IgD-negative memory B cell (primary cell): ENCODE results near the gene AGAP3. TPM values are rescaled to one million over a fixed set of nuclear protein-coding genes. Genes with fewer than 3 reads are reported as not detected.

Experiments used
- H3K27ac Mint-ChIP-seq, 3 donors: one replicate each; pipeline ENCODE4 v1.8.0; 2020 to 2022; ENCODE audit warnings: mild to moderate bottlenecking in 3 of 3, mixed read lengths in 3 of 3, moderate library complexity in 1 of 3
- H3K27me3 Mint-ChIP-seq: one replicate; pipeline ENCODE4 v1.8.0; 2021; ENCODE audit warnings: mixed read lengths
- H3K36me3 Mint-ChIP-seq: one replicate; pipeline ENCODE4 v1.8.0; 2020; ENCODE audit warnings: mild to moderate bottlenecking, mixed read lengths
- H3K4me1 Mint-ChIP-seq, 3 donors: one replicate each; pipeline ENCODE4 v1.8.0; 2020 to 2022; ENCODE audit warnings: mixed read lengths in 3 of 3, mild to moderate bottlenecking in 1 of 3
- H3K4me3 Mint-ChIP-seq, 4 donors: one replicate each; pipeline ENCODE4 v1.8.0; 2020 to 2022; ENCODE audit warnings: mild to moderate bottlenecking in 4 of 4, mixed read lengths in 4 of 4, moderate library complexity in 3 of 4
- H3K9me3 Mint-ChIP-seq, 3 donors: one replicate each; pipeline ENCODE4 v1.8.0; 2020 to 2021; ENCODE audit warnings: mixed read lengths in 3 of 3, mild to moderate bottlenecking in 1 of 3
- polyA plus RNA-seq: library from polyadenylated mRNA; unstranded; fragments of 300-500 nt; fragmentation: Illumina TruSeq; gene quantifications from one replicate; pipeline ENCODE4 v1.2.3, GENCODE V29; 2021

The AGAP3 gene
- polyA plus RNA-seq, 1 donor from 2014 or later, result 3.5 TPM

DNA sequence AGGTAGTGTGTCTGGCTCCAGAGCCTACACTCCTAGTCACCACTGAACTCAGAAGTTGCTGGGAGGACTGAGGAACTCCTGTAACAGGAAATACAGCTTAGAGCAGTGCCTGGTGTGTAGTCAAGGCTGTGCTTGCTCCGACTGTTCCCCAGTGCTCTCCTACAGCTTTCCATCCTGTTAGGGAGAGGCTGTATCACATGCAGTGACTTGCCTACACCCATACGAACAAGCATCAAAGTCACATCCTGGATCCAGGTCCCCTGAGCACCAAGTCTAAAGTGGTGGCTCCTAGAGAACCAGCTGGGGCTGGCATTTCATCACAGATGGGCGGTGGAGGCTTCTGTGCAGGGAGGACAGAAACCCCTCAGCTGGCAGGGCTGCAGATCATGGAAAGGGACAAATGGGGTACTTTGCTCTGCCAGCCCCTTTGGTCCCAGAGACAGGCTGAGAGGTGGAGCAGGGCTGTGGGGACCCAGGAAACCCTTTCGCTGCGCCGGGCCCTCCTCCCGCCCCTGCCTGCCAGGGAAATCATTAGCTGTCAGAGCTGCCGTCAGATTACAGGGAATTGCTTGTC lies 93.1 kb downstream of the AGAP3 start:
- no peaks in the 10 kb centered on the region for H3K4me1 Mint-ChIP-seq
- H3K9me3 Mint-ChIP-seq, result no peaks in the 10 kb centered on the region
- H3K27me3 Mint-ChIP-seq, result peaks cover 22% of the 10 kb centered on the region
- no peak overlapping the region for H3K4me3 Mint-ChIP-seq
- no peaks in the 10 kb centered on the region for H3K36me3 Mint-ChIP-seq
- no peak overlapping the region for H3K27ac Mint-ChIP-seq

DNA sequence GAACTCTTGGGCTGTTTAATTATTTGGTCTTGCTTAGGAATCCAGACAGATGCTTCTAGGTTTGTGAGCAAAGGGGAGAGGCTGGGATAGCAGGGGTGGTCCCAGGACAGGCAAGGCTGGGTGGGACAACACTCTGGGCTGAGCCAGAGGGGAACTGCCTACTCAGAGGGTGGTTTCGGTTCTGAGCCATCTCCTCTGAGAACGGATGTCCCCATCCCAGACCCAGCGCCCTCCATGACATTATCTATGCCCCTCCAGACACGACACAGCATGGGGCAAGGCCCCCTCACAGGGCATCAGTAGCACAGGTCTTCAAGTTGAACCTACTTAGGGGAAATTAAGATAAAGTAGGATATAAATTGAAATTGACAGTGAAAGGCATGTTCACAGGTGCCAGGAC lies 93.7 kb downstream of the AGAP3 start:
- Mint-ChIP-seq H3K27ac (no peak overlapping the region), H3K9me3 (no peaks in the 10 kb centered on the region), H3K4me3 (no peak overlapping the region), H3K27me3 (peaks cover 22% of the 10 kb centered on the region), H3K4me1 (no peaks in the 10 kb centered on the region), H3K36me3 (no peaks in the 10 kb centered on the region)

DNA sequence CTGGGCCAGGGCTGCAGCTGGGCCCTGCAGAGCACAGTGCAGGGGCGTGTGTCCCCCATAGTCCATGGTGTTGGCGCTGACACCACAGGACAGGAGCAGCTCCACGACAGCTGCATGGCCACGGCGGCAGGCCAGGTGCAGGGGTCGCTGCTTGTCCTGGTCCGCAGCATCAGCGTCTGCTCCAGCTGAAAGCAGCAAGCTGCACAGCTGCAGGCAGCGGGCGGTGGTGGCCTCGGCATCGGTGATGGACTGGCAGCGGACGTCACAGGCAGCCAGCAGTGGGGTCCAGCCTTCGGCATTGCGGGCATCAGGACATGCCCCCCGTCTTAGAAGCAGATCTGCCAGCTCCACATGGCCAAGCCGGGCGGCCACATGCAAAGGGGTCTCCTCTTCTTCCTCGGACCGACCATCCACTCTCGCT lies 94.7 kb downstream of the AGAP3 start:
- Mint-ChIP-seq H3K36me3 (no peaks in the 10 kb centered on the region), H3K4me1 (no peaks in the 10 kb centered on the region), H3K27ac (no peak overlapping the region), H3K27me3 (peaks cover 22% of the 10 kb centered on the region), H3K4me3 (no peak overlapping the region), H3K9me3 (no peaks in the 10 kb centered on the region)

DNA sequence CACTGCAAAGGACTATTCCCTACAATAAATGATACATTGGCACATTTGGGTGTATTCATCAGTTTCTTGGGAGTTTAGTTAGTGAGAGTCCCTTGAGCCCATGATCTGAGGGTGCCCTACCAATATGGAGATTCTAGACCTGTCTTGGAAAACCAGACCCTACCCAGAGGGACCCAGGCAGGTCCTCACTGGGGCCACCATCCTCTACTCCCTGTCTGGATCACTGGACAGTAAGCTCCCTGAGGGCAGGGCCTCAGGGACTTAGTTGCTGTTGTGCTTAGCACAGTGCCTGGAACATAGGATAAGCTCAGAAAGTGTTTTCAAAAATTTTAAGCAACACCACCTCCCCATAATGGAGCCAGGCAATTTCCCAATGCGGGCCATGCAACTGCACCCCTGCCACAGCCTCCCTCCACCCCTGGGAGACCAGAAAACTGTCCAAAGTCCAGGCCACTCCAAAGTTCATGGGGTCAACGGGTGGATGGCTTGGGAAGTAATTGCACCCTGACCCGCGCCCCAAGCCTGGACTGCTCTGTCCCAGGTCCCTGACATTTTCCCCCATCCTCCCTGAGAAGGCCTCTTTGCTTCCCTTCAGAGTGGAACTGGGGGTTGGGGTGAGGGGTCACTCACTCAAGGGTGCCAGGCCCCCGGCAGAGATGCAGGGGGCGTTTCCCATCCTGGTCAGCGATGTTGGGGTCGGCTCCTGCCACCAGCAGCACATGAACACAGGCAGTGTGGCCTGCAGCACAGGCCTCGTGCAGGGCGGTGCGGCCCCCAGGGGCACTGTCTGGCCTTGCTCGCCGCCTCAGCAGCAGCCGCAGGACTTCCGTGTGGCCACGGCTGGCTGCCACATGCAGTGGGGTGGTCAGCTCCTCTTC lies 99.7 kb downstream of the AGAP3 start:
- H3K4me3 Mint-ChIP-seq, result no peak overlapping the region
- H3K27me3 Mint-ChIP-seq, result peaks cover 14% of the 10 kb centered on the region
- peaks cover 0 to 2% (median 0%) of the 10 kb centered on the region in 3 donors for H3K9me3 Mint-ChIP-seq
- no peak overlapping the region for H3K27ac Mint-ChIP-seq
- H3K36me3 Mint-ChIP-seq, result no peaks in the 10 kb centered on the region
- H3K4me1 Mint-ChIP-seq, result peaks cover 0 to 6% (median 0%) of the 10 kb centered on the region in 3 donors

DNA sequence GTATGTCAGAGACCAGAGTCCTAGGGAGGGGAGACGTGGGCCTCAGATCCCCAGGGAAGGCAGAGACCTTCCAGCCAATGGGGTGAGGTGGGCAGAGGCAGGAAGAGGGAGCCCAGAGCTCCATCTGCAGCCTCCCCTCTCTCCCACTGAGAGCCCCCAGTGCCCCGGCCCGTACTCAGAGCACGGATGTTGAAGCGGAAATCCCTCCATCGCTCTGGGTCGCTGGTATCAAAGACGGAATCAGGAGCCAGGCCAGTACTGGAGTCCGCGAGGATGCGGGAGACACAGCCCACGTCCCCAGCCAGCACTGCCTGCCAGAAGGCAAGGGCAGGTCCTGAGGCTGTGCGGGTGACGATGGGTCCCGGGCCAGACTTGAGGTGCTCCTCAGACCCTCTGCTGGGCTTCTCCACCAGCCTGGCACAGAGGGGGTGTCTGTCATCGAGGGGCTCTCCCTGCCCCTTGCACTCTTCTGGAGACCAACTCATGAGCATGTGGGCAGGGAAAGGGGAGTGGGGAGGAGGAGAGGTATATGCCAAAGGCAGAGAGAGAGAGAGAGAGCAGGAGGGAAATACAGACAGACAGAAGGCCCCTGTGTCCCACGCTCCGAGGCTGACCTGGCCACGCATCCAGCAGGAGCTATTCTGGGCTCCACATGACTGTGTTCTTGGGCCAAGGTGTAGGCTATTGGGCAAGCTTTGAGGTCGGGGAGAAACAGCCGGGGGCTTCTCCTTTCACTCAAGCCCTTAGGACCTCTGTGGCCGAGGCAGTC lies 100.5 kb downstream of the AGAP3 start, which contains the start of gene ASB10:
TSS of gene ASB10 (minus strand) at position 611 of the 769 bp plus-strand sequence. CDS start at position 491, 120 bp downstream.
- peaks cover 0 to 6% (median 0%) of the 10 kb centered on the region in 3 donors for H3K4me1 Mint-ChIP-seq
- peak within 1 kb of the TSS in 1 of 4 donors; percentile 12 for H3K4me3 Mint-ChIP-seq
- H3K9me3 Mint-ChIP-seq, result peaks cover 0 to 2% (median 0%) of the 10 kb centered on the region in 3 donors
- peaks cover 11% of the 10 kb centered on the region for H3K27me3 Mint-ChIP-seq
- H3K27ac Mint-ChIP-seq, result peak within 1 kb of the TSS in 1 of 3 donors; percentile 31
- H3K36me3 Mint-ChIP-seq, result no peaks in the 10 kb centered on the region

DNA sequence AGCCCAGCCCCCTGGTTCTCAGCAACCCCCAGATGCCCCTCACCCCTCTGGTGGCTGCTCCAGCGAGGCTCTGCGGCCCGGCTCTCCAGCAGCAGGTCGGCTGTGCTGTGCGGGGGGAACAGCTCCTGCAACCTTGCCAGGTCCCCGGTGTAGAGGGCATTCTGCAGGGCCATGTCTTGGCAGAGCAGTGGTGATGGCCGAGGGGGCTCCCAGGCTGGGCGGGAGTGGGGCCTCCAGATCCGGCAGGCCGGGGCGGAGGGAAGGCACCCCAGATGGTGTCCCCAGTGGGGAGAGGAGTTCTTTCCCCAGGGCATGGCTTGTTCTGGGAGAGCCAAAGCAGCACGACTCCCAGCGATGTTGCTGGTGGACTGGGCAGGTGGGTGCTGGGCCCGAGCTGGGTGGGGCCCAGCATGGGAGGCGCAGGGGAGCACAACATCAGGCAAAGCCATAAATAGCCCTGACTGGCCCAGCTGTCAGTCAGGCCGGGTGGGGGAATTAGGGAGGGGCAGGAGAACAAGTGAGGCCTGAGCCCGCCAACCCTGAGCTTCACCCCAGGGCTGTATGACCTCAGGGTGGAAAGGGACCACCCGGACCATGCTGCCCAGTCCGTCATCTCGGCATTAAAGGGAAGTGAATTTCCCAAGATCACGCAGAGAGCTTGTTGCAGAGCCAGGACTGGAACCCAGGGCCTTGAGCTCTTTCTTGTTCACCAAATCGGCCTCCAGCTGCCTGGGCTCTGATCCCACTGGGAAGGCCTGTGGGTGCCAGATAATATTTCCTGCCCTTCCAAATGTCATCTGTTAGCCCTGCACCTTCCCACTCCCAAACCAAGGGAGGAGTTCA lies 101.4 kb downstream of the AGAP3 start:
- H3K4me3 Mint-ChIP-seq, result no peak overlapping the region
- H3K9me3 Mint-ChIP-seq, result peaks cover 0 to 2% (median 0%) of the 10 kb centered on the region in 3 donors
- H3K36me3 Mint-ChIP-seq, result no peaks in the 10 kb centered on the region
- peaks cover 0 to 6% (median 0%) of the 10 kb centered on the region in 3 donors for H3K4me1 Mint-ChIP-seq
- H3K27ac Mint-ChIP-seq, result peak overlapping the region in 1 of 3 donors; percentile 31
- H3K27me3 Mint-ChIP-seq, result peaks cover 10% of the 10 kb centered on the region

DNA sequence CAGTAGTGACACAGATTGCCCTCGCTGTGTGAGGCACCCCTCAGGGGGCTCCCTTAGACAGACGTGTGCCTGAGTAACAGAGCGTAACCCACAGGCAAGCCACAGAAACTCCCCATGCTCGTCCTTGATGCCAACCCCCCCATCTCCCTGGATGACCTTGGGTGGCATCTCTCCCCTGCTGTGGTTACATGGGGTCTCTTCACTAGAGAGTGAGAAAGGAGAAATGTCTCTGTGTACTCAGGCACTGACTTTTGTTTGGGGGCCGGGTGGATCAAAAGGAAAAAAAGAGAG lies 101.9 kb downstream of the AGAP3 start:
- Mint-ChIP-seq H3K36me3 (no peaks in the 10 kb centered on the region), H3K4me1 (peaks cover 0 to 6% (median 0%) of the 10 kb centered on the region in 3 donors), H3K27ac (no peak overlapping the region), H3K9me3 (peaks cover 0 to 2% (median 0%) of the 10 kb centered on the region in 3 donors), H3K4me3 (no peak overlapping the region), H3K27me3 (peaks cover 10% of the 10 kb centered on the region)

DNA sequence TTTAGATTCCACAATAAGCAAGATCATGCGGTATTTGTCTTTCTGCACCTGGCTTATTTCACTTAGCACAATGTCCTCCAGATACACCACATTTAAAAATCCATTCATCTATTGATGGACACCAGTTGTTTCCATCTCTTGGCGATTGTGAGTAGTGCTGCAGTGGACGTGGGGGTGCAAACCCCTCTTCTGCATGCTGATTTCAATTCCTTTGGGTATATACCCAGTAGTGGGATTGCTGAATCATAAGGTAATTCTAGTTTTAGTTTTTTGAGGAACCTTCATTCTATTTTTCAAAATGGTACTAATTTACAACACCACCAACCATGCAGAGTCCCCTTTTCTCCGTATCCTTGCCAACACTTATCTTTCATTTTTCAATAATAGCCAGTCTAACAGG lies 102.8 kb downstream of the AGAP3 start:
- H3K9me3 Mint-ChIP-seq, result peaks cover 0 to 2% (median 0%) of the 10 kb centered on the region in 3 donors

DNA sequence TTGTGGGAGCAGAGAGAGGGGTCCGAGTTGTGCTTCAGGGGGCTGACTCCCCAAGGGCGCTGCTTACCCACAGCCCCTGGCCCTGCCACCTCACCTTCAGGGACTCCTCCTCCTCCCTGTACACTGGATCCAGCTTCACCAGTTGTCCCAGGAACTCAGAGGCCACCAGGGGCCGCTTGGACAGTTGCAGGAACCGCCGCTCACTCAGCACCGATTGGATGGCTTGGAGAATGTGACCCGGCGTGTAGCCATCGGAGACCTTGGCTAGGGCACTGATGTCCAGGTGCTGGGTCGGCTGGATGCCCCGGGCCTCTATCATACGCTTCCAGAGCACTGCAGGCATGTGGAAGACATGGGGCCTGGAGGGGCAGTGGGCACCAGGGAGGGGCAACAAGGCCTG lies 105.3 kb downstream of the AGAP3 start:
- H3K36me3 Mint-ChIP-seq, result no peaks in the 10 kb centered on the region
- no peak overlapping the region for H3K27ac Mint-ChIP-seq
- no peak overlapping the region for H3K4me3 Mint-ChIP-seq
- peaks cover 0 to 6% (median 0%) of the 10 kb centered on the region in 3 donors for H3K4me1 Mint-ChIP-seq
- peaks cover 0 to 2% (median 0%) of the 10 kb centered on the region in 3 donors for H3K9me3 Mint-ChIP-seq
- H3K27me3 Mint-ChIP-seq, result peaks cover 14% of the 10 kb centered on the region

More for the DNA sequence above, 102.8 kb downstream of the AGAP3 start:
- peaks cover 9% of the 10 kb centered on the region for H3K27me3 Mint-ChIP-seq
- no peak overlapping the region for H3K27ac Mint-ChIP-seq
- peaks cover 0 to 6% (median 0%) of the 10 kb centered on the region in 3 donors for H3K4me1 Mint-ChIP-seq
- H3K36me3 Mint-ChIP-seq, result no peaks in the 10 kb centered on the region
- H3K4me3 Mint-ChIP-seq, result no peak overlapping the region

DNA sequence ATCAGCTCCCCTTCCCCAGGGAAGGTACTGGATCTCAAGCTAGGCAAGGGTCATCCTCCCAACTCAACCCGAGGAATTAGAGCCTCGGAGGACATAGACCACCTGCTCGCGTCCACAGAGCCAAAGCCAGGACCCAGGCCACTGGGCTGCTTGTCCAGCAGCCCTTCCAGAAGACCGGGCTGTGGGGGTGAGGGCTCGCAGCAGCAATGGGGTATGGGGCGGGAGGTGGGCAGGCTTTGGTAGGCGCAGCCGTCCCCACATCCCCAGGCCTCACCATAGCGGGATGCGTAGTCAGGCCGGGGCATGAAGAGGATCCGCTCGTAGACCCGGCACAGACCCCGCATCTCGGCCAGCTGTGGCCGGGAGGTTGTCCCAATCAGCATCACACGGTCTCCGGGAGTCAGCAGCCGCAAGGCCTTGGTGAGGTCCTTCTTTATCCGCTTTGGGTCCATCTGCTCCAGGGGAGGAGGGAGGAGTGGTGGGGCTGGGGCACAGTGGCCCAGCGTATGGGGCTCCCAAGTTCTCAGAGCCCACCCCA lies 105.8 kb downstream of the AGAP3 start:
- H3K36me3 Mint-ChIP-seq, result no peaks in the 10 kb centered on the region
- peaks cover 0 to 2% (median 0%) of the 10 kb centered on the region in 3 donors for H3K9me3 Mint-ChIP-seq
- no peak overlapping the region for H3K4me3 Mint-ChIP-seq
- H3K27me3 Mint-ChIP-seq, result peaks cover 11% of the 10 kb centered on the region
- no peak overlapping the region for H3K27ac Mint-ChIP-seq
- peaks cover 0 to 6% (median 0%) of the 10 kb centered on the region in 3 donors for H3K4me1 Mint-ChIP-seq

DNA sequence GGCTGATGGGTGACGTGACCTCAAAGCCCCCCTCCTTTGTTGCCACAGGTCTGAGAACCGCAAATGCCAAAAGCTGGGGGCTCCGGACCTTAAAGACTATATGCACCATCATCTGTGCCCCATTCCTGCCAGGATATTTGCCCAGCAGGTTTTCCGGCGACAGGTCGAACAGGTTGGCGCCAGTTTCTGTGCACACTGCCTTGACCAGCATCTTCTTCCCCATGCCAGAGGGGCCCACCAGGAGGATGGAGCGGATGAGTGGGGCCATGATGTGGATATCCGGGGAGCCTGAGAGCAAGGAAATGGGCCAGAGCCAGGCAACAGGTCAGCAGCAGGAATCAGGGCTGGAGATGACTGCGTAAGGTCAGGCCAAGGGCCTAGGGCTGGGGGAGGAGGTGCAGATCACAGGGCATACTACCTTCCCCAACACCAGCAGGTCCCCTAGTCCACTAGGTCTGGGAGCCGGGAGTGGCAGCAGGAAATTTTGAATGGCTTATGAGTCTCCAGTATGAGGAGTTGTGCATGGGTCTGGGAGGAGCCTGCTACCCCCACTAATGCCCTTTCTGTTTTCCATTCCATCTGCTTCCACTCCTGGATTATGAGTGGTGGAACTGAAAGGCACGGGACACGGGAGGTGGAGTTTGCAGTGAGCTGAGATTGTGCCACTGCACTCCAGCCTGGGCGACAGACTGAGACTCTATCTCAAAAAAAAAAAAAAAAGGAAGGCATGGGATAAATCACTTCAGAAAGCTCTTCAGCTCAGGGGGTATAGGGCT lies 107.1 kb downstream of the AGAP3 start:
- Mint-ChIP-seq H3K9me3 (peaks cover 0 to 2% (median 0%) of the 10 kb centered on the region in 3 donors), H3K4me3 (peak overlapping the region in 1 of 4 donors; percentile 36)

More for the DNA sequence above, 107.1 kb downstream of the AGAP3 start:
- no peaks in the 10 kb centered on the region for H3K36me3 Mint-ChIP-seq
- no peak overlapping the region for H3K27ac Mint-ChIP-seq
- H3K27me3 Mint-ChIP-seq, result peaks cover 11% of the 10 kb centered on the region
- H3K4me1 Mint-ChIP-seq, result peaks cover 0 to 2% (median 0%) of the 10 kb centered on the region in 3 donors
